Stimulated activated naive CD8-positive, alpha-beta T cell treated with anti-CD3 and anti-CD28 coated beads, Interleukin-15, Interleukin-2, amounts not matched to agents 100 ng/mL and 50 ng/mL, for 24 hours (primary cell): ENCODE measurements around the gene ATP4A.
"Not testable (repeated sequence)": the region's sequence is repeated elsewhere in the genome, so short reads cannot be mapped to it uniquely, and the experiment has no call there.

Source experiments
- H3K27ac Mint-ChIP-seq: one replicate; pipeline ENCODE4 v1.8.0; 2021; ENCODE audit warnings: mild to moderate bottlenecking, mixed read lengths
- H3K27me3 Mint-ChIP-seq: one replicate; pipeline ENCODE4 v1.8.0; 2021; ENCODE audit warnings: mixed read lengths
- H3K36me3 Mint-ChIP-seq: one replicate; pipeline ENCODE4 v1.8.0; 2021; ENCODE audit warnings: low read depth, mixed read lengths
- H3K4me1 Mint-ChIP-seq: one replicate; pipeline ENCODE4 v1.8.0; 2021; ENCODE audit warnings: low read depth, mixed read lengths
- H3K4me3 Mint-ChIP-seq: one replicate; pipeline ENCODE4 v1.8.0; 2021; ENCODE audit warnings: mild to moderate bottlenecking, mixed read lengths
- H3K9me3 Mint-ChIP-seq: one replicate; pipeline ENCODE4 v1.8.0; 2021; ENCODE audit warnings: mixed read lengths

Gene ATP4A

DNA sequence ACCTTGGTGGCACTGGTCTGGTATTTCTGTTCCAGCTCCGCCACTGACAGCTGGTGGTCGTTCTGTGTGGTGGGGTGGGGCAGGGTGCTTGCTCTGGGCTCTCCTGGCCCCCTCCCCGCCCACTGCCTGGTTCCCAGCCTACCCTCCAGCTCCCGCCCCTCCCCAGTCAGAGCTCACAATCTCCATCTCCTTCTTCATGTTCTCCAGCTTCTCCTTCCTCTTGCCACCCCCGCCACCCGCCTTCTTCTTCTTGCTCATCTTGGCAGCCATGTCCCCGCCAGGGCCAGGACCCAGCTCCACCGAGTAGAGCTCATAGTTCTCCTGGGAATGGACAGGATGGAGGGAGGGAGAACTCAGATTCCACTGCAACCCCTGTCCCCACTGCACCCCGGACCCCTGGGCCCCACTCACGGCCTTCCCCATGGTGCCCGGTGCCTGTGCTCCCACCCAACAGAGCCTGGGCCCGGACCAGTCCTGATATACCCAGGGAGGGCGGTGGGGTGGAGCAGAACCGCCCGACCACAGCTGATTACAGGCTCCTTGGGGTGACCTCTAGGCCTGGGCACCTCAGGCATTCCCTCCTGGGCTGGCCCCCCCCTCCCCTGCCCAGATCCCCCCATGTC is at the start of gene ATP4A:
TSS of gene ATP4A (minus strand) at position 452 of the 623 bp plus-strand sequence. CDS start at position 423, 29 bp downstream.
- Mint-ChIP-seq H3K4me3 (no peak within 1 kb of the TSS), H3K27ac (no peak within 1 kb of the TSS), H3K36me3 (no peaks in the 10 kb centered on the region), H3K9me3 (no peaks in the 10 kb centered on the region), H3K27me3 (peaks cover 36% of the 10 kb centered on the region), H3K4me1 (no peaks in the 10 kb centered on the region)

DNA sequence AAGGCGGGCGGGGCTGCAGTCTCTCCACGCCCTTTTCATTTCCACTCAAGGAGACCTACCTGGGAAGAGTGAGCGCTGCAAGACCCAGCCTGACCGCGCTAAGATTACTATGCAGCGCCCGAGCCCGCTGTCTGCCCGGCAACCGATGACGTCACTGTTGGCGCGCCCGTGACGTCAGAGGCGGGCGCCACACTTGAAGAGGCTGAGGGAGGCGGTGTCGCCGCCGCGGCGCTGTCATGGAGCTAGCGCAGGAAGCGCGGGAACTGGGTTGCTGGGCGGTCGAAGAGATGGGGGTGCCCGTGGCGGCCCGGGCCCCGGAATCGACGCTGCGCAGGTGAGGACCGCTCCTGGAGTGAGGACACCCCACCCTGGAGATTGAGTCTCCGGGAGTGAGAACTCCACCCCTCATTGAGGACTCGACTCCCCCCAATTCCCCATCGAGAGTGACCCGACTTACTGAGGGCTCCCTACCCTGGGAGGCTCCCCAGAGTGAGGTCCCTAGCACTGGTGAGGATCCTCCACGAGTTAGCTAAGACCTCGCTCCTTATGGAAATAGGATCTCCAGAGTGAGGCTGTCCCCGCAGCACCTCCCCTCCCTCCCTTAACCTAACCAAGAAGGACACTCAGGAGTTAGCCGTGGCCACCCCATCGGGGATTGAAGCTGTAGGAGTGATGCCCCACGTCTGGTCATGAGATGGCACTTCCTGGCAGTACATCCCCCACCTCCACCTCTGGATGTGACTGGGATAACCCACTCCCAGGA is 49.3 kb upstream of the ATP4A start, which contains the start of gene HAUS5:
TSS of gene HAUS5 (plus strand) at position 177 of the 763 bp plus-strand sequence. CDS start at position 237, 60 bp downstream.
- peaks cover 26% of the 10 kb centered on the region for H3K4me1 Mint-ChIP-seq
- no peaks in the 10 kb centered on the region for H3K27me3 Mint-ChIP-seq
- peak within 1 kb of the TSS; percentile 85 for H3K27ac Mint-ChIP-seq

GRCh38 chr19:35612224-35612558 is 48.7 kb upstream of the ATP4A start:
- H3K9me3 Mint-ChIP-seq: peaks cover 9% of the 10 kb centered on the region

More for the DNA sequence above, 49.3 kb upstream of the ATP4A start, which contains the start of gene HAUS5:
- Mint-ChIP-seq H3K9me3 (peaks cover 6% of the 10 kb centered on the region), H3K36me3 (peaks cover 10% of the 10 kb centered on the region), H3K4me3 (peak within 1 kb of the TSS; percentile 86)

GRCh38 chr19:35609851-35610353 is 46.4 kb upstream of the ATP4A start:
- Mint-ChIP-seq H3K36me3 (peaks cover 8% of the 10 kb centered on the region), H3K27me3 (no peaks in the 10 kb centered on the region), H3K4me1 (peaks cover 26% of the 10 kb centered on the region), H3K9me3 (peaks cover 9% of the 10 kb centered on the region), H3K4me3 (no peak overlapping the region), H3K27ac (peak overlapping the region; percentile 40)

More at GRCh38 chr19:35612224-35612558, 48.7 kb upstream of the ATP4A start:
- Mint-ChIP-seq H3K4me3 (peak overlapping the region; percentile 86), H3K36me3 (peaks cover 13% of the 10 kb centered on the region), H3K4me1 (peaks cover 26% of the 10 kb centered on the region), H3K27me3 (no peaks in the 10 kb centered on the region), H3K27ac (peak overlapping the region; percentile 85)

DNA sequence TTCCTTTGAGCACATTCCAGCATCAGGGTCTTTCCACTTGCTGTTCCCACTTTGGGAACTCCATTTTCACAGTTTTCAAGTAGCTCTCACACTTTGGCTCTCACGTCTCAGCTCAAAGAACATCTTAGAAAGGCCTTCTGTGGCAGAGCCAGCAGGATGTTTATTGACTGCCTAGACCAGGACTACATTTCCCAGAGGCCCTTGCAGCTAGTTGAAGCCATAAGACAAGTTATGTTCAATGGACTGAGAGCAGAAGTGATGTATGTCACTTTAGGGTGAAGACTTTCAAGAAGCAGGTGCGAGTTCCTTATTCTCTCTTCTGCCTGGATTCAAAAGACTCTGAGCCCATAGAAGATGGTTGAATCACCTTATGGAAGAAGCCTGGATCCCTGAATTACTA is 44.8 kb upstream of the ATP4A start:
- H3K4me3 Mint-ChIP-seq: no peak overlapping the region
- peaks cover 20% of the 10 kb centered on the region for H3K4me1 Mint-ChIP-seq
- H3K27ac Mint-ChIP-seq: no peak overlapping the region
- H3K36me3 Mint-ChIP-seq: peaks cover 8% of the 10 kb centered on the region
- no peaks in the 10 kb centered on the region for H3K27me3 Mint-ChIP-seq
- peaks cover 9% of the 10 kb centered on the region for H3K9me3 Mint-ChIP-seq

GRCh38 chr19:35607661-35608060 is 44.2 kb upstream of the ATP4A start:
- Mint-ChIP-seq H3K4me3 (no peak overlapping the region), H3K27ac (no peak overlapping the region), H3K4me1 (peaks cover 18% of the 10 kb centered on the region), H3K36me3 (peaks cover 8% of the 10 kb centered on the region), H3K27me3 (no peaks in the 10 kb centered on the region), H3K9me3 (peaks cover 9% of the 10 kb centered on the region)

DNA sequence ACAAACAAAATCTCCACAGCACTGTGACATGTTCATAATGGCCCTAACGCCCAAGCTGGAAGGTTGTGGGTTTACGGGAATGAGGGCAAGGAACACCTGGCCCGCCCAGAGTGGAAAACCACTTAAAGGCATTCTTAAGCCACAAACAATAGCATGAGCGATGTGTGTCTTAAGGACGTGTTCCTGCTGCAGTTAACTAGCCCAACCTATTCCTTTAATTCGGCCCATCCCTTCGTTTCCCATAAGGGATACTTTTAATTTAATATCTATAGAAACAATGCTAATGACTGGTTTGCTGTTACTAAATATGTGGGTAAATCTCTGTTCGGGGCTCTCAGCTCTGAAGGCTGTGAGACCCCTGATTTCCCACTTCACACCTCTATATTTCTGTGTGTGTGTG is 43.7 kb upstream of the ATP4A start:
- not testable (repeated sequence) for H3K4me3 Mint-ChIP-seq, H3K27ac Mint-ChIP-seq, H3K9me3 Mint-ChIP-seq, H3K27me3 Mint-ChIP-seq, H3K36me3 Mint-ChIP-seq
- peaks cover 17% of the 10 kb centered on the region for H3K4me1 Mint-ChIP-seq

GRCh38 chr19:35604436-35604835 is 41.0 kb upstream of the ATP4A start:
- not testable (repeated sequence) for H3K9me3 Mint-ChIP-seq, H3K36me3 Mint-ChIP-seq, H3K4me1 Mint-ChIP-seq, H3K27me3 Mint-ChIP-seq, H3K27ac Mint-ChIP-seq, H3K4me3 Mint-ChIP-seq

DNA sequence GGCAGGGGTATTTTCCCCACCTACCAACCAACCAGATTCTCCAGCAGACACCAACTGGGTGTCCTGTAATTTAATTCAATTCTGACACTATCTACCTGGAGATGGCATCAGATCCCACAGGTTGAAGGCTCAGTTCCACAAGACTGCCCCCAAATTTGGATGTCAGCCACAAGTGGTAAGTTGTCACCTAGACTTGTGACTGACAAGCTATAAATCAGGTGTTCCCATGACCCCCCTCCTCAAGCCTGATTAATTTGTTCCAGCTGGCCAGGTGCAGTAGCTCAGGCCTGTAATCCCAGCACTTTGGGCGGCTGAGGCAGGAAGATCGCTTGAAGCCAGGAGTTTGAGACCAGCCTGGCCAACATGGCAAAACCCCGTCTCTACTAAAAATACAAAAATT is 38.5 kb upstream of the ATP4A start:
- Mint-ChIP-seq H3K36me3 (no peaks in the 10 kb centered on the region), H3K9me3 (no peaks in the 10 kb centered on the region), H3K27me3 (peaks cover 3% of the 10 kb centered on the region), H3K4me1 (no peaks in the 10 kb centered on the region), H3K4me3 (no peak overlapping the region), H3K27ac (no peak overlapping the region)

DNA sequence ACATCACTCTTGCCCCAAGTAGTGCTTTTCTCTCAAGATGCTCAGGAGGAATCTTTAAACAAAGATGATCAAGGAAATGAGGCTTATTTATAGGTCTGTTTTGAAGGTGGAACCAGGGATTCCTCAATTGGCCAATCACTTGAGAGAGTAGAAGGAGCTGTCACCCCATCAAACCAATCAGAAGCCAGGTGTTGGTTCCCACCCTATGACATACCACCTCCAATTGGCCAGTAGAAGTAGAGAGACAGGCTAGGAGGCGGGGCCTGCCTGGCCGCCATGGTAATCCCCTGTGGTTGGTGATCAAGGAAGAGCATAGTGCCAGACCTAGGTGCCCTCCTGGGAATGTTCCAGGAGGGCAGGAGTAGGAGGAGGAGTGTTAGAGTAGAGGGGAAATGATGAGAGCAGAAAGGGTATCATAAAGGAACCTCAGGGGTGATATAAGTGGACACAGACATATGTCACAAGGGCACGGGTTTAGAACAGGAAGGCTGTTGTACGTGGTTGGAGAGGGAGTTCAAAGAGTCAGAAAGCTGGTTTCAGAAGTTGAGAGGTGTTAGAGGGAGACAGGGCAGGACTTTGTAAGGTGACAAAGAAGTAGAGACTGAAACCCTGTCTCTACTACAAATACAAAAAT is 33.0 kb upstream of the ATP4A start:
- H3K27me3 Mint-ChIP-seq: peaks cover 8% of the 10 kb centered on the region
- no peaks in the 10 kb centered on the region for H3K36me3 Mint-ChIP-seq
- no peak overlapping the region for H3K27ac Mint-ChIP-seq
- no peaks in the 10 kb centered on the region for H3K4me1 Mint-ChIP-seq
- no peaks in the 10 kb centered on the region for H3K9me3 Mint-ChIP-seq
- H3K4me3 Mint-ChIP-seq: no peak overlapping the region

DNA sequence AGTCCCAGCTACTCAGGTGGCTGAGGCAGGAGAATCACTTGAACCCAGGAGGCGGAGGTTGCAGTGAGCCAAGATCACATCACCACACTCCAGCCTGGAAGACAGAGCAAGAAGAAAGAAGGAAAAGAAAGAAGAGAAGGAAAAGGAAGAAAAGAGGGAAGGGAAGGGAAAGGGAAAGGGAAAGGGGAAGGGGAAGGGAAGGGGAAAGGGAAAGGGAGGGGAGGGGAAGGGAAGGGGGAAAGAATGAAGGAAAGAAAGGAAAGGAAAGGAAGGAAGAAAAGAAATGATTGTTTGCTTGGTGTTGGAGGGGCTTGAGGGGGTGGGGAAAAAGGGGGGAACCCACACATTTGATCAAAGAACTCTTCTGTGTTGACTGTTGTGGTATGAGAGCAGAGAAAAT is 32.5 kb upstream of the ATP4A start:
- no peaks in the 10 kb centered on the region for H3K4me1 Mint-ChIP-seq
- no peak overlapping the region for H3K4me3 Mint-ChIP-seq
- no peaks in the 10 kb centered on the region for H3K36me3 Mint-ChIP-seq
- no peaks in the 10 kb centered on the region for H3K9me3 Mint-ChIP-seq
- no peak overlapping the region for H3K27ac Mint-ChIP-seq
- H3K27me3 Mint-ChIP-seq: peaks cover 5% of the 10 kb centered on the region

DNA sequence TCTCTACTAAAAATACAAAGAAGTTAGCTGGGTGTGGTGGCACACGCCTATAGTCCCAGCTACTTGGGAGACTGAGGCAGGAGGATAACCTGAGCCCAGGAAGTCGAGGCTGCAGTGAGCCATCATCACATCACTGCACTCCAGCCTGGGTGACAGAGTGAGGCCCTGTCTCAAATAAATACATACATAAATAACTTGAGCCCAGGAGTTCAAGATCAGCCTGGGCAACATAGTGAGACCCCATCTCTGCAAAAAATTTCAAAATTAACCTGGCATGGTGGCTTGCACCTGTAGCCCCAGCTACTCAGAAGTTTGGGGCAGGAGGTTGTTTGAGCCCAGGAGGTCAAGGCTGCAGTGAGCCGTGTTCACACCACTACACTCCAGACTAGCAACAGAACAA is 31.6 kb upstream of the ATP4A start:
- not testable (repeated sequence) for H3K36me3 Mint-ChIP-seq, H3K4me3 Mint-ChIP-seq, H3K27me3 Mint-ChIP-seq, H3K4me1 Mint-ChIP-seq, H3K27ac Mint-ChIP-seq, H3K9me3 Mint-ChIP-seq

GRCh38 chr19:35592226-35592625 is 28.8 kb upstream of the ATP4A start:
- Mint-ChIP-seq H3K36me3 (no peaks in the 10 kb centered on the region), H3K9me3 (no peaks in the 10 kb centered on the region), H3K4me3 (no peak overlapping the region), H3K27ac (no peak overlapping the region), H3K4me1 (no peaks in the 10 kb centered on the region), H3K27me3 (peaks cover 5% of the 10 kb centered on the region)

GRCh38 chr19:35590875-35591274 is 27.4 kb upstream of the ATP4A start:
- H3K9me3 Mint-ChIP-seq: no peaks in the 10 kb centered on the region

GRCh38 chr19:35587321-35587720 is 23.9 kb upstream of the ATP4A start:
- Mint-ChIP-seq H3K36me3 (no peaks in the 10 kb centered on the region), H3K27ac (no peak overlapping the region), H3K9me3 (no peaks in the 10 kb centered on the region), H3K27me3 (peaks cover 18% of the 10 kb centered on the region), H3K4me1 (no peaks in the 10 kb centered on the region), H3K4me3 (no peak overlapping the region)

More at GRCh38 chr19:35590875-35591274, 27.4 kb upstream of the ATP4A start:
- Mint-ChIP-seq H3K4me3 (no peak overlapping the region), H3K27ac (no peak overlapping the region), H3K27me3 (peaks cover 10% of the 10 kb centered on the region), H3K4me1 (no peaks in the 10 kb centered on the region), H3K36me3 (no peaks in the 10 kb centered on the region)
